Embryonic facial prominence (tissue), 1 donor: Measurements from ENCODE around the gene RBM33.
"Not testable (repeated sequence)": the region's sequence is repeated elsewhere in the genome, so short reads cannot be mapped to it uniquely, and the experiment has no call there.

ENCODE experiments used
- DNase-seq: peaks from one replicate; pipeline ENCODE4 v3.0.0-alpha.2; 2016; ENCODE audit errors: extremely low spot score

The RBM33 gene

DNA sequence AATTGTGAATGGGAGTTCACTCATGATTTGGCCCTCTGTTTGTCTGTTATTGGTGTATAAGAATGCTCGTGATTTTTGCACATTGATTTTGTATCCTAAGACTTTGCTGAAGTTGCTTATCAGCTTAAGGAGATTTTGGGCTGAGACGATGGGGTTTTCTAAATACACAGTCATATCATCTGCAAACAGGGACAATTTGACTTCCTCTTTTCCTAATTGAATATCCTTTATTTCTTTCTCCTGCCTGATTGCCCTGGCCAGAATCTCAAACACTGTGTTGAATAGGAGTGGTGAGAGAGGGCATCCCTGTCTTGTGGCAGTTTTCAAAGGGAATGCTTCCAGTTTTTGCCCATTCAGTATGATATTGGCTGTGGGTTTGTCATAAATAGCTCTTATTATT lies 43.8 kb downstream of the RBM33 start:
- not testable (repeated sequence) for DNase-seq

GRCh38 chr7:155690655-155691054 lies 46.2 kb downstream of the RBM33 start:
- not testable (repeated sequence) for DNase-seq

DNA sequence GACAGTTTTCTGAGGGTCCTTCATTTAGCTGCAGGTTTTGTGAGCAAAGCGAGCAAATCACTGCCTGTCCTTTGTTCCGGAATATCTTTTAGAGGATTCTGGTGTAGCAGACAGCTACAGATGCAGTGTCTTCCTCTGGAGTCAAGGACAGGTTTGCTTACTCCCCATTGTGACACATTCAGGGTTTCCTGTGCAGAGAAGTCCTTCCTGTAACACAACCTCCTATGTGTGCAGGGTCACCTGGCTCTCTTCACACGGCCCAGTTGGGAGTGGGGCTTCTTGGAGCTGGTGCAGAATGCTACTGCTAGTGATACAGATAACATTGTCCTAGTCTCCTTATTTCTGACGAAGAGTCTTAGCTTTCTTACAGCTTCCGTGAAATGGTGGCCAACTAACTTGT lies 47.9 kb downstream of the RBM33 start:
- no peak for DNase-seq

DNA sequence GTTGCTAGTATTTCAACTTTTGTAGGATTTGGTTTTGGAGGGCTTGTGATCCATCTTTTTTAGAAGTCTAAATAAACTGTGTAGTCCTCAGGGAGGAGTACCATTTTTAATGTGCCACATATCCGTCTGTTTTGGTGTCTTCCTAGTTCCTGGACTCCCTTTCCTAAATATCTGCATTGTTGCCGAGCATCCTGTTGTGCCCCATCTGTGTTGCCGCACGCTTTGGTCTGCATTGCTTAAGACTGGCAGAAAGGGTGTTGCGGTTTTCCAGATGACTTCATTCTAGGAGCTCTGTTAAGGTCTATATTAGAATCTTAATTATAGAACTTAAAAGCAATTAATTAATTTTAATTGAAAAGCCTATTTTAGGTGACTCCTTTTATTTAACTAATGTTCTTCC lies 49.4 kb downstream of the RBM33 start:
- DNase-seq: no peak

GRCh38 chr7:155694851-155695250 lies 50.4 kb downstream of the RBM33 start:
- no peak for DNase-seq

DNA sequence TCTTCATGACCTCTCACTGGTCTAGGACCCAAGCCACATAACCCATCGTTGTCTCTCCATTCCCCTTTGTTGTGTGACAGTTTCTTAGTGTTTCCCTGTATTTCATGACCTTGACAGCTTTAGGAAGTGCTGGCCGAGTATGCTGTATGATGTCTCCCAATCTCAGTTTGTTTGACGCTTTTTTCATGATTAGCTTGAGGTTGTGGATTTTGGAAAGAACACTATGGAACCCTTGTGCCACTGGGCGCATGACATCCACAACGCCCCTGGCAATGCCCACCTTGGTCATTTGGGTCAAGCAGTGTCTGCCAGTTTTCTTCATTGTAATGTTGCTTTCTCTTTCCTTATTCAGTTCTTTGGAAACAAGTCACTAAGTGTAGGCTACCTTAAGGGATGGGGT lies 52.3 kb downstream of the RBM33 start:
- no peak for DNase-seq

- no peak for DNase-seq
Measured at GRCh38 chr7:155698633-155699032, 54.2 kb downstream of the RBM33 start.

DNA sequence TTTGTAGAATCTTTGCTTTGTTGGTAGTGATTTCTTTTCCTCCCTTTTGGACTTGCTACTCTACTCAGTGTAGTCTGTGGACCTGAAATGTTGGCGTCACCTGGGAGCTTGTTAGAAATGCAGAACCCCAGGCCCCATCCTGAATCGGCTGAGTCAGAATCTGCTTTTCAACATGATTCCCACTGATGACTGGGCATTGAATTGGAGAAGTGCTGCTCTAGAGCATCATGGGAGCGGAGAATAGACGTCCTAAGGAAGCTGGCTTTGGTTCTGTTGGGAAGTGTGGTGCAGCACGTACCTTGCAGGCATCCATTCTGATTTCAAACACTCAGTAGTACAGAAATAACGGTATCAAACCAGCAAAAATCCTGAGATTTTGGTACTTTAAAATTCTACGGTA lies 54.7 kb downstream of the RBM33 start:
- DNase-seq: no peak

DNA sequence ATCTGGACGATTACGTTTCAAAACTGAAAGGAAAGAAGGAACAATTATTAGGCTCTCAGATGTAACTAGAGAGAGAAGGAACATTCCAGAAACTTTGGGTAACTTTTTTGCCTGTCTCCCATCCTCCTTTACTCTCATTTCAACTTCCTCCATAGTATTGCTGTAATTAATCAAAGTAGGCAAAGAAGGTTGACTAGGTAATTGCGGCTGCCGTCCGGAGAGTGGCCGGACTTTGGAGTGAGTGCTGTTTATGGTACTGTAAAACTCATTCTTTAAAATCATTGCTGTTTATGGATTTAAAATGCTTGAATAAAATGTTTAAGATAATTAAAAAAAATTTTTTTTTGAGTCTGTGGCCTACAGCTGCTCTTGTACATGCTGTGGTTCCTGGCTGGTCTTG lies 56.4 kb downstream of the RBM33 start:
- no peak for DNase-seq

DNA sequence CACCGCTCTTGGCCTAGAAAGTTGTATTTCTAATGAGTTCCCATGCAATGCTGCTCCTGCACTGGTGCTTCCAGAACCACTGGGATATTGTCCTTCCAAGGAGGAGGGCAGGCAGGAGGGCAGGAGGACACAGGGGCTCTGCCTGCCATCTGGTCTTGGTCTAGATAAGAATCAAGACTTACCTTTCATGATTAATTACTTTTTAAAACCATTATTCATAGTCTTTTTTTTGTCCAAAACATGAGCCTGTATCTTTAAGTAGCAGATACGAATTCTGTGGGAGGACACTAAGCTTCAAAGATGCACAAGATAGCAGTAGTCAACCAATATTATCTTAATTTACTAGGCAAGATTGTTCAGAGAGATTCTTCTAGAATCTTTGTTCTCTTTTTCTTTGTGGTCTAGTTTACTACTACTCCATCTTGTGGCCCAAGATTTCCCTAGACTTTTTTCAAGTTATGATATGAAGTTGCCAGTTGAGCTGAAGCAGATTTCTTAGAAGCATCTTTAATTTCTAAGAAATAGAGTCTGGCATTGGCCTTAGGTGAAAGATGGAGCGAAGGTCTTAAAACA lies 57.6 kb downstream of the RBM33 start:
- DNase-seq: no peak

GRCh38 chr7:155702616-155703015 lies 58.2 kb downstream of the RBM33 start:
- DNase-seq: no peak

- no peak for DNase-seq
Measured at GRCh38 chr7:155705623-155706360, 61.3 kb downstream of the RBM33 start.

DNA sequence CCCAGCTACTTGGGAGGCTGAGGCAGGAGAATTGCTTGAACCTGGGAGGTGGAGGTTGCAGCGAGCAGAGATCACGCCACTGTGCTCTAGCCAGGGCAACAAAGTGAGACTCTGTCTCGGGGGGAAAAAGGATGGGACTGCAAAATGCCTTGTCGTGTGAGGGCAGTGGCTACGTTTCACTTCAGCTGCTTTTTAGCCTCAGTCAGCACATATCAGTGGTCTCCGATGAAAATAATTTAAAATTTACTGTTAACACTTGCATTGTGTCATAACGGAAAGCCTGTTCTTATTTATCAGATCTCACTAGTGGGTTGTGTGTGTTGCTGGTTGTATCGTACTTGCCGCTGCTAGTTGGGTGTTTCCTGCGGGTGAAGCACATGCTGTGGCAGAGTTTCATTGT lies 61.9 kb downstream of the RBM33 start:
- no peak for DNase-seq

DNA sequence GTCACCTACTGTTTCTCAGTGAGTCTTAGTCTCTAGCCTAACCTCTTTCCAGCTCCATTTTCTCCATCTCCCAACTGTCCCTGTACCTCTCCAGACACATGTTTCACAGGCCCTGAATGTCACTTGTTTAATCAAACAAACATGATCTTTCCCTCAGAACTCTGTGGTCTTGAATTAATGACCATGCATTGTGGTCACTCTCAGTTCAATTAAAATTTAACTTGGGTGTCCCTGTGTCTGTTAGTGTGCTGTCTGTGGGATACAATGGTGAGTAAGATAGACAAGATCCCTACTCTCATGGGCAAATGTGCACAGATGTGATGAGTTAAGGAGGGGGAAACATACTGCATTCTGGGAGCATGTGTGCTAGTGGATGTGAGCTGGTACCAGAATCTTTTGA lies 65.0 kb downstream of the RBM33 start:
- DNase-seq: no peak

GRCh38 chr7:155710031-155710430 lies 65.6 kb downstream of the RBM33 start:
- DNase-seq: no peak

DNA sequence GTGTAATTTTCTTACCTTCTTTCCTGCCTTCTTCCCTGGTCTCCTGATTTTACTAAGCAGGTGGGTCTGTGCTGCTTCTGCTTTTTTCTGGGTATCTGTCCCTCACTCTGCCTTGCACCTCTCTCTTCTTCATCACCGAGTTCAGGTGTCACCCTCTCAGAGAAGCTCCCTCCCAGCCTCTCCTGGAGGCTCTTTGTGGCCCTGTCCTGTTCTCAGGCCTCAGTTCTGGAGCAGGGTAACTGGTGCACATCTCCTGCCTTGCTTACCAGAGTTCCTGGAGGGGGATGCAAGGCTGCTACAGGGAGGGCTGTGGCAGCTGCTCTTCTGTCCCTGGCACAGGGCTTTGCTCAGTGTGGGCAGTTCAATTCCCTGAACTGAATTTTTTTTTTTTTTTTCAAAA lies 66.1 kb downstream of the RBM33 start:
- no peak for DNase-seq

DNA sequence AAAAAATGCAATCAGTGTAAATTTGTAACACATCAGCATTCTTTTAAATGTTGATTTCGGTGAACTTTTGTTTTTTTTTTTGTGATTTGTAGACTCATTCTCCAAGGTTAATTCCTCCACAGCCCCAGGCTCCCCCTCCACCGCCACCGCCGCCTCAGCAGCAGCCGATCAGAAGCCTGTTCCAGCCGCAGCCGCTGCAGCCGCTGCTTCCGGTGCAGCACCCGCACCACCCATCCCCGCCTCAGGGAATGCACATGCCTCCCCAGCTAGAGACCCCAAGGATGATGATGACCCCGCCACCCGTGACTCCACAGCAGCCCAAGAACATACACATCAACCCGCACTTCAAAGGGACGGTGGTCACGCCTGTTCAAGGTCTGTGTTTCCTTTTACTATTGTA lies 66.6 kb downstream of the RBM33 start:
- DNase-seq: no peak

DNA sequence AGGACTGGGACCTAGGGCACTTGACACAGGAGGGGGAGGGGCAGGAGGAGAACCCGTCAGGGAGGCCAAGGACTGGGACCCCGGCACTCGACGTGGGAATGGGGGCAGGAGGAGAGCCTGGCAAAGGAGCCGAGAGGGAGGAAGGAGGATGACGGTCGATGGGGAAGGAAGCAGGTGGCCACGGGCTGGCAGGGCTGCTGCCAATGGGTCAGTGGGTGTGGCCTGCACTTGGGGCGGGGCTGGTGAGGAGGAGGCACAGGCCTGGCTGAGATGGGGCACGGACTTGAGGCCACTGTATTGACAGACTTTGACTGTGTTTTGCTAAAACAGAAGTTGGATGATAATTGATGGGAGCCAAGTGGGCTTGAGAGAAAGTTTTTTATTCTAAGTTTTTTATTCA lies 68.9 kb downstream of the RBM33 start:
- DNase-seq: no peak

GRCh38 chr7:155714702-155715101 lies 70.2 kb downstream of the RBM33 start:
- no peak for DNase-seq

- DNase-seq: no peak
Measured at GRCh38 chr7:155715111-155715805, 70.8 kb downstream of the RBM33 start.

DNA sequence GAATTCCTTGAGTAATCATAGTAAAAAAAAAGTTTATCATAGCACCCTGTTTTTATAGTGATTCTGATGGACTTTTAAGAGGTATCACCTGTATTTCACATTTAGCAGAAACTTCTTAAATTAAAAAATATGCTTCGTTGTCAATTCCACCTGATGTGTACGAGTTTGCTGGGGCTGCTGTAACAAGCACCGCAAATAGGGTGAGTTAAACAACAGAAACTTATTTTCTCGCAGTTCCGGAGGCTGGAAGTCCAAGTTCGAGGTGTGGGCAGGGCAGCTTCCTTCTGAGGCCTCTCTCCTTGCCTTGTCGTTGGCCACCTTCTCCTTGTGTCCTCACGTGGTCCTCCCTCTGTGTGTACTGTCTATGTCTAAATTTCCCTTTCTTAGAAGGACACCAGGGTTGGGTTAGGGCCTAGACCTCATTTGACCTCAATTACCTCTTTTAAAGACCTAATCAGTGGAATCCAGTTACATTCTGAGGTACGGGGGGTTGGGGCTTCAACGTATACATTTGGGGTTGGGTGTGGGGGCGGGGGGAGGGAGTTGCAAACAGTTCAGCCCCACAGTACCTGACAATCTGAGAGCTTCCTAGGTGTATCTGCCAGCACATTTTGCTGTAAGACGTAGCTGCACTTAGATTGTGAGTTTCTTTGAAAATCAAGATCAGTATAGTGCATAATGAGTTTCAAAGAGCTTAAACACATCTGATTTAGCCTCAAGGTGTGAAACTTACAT lies 72.7 kb downstream of the RBM33 start:
- no peak for DNase-seq

- no peak for DNase-seq
Measured at GRCh38 chr7:155721056-155721455, 76.6 kb downstream of the RBM33 start.

DNA sequence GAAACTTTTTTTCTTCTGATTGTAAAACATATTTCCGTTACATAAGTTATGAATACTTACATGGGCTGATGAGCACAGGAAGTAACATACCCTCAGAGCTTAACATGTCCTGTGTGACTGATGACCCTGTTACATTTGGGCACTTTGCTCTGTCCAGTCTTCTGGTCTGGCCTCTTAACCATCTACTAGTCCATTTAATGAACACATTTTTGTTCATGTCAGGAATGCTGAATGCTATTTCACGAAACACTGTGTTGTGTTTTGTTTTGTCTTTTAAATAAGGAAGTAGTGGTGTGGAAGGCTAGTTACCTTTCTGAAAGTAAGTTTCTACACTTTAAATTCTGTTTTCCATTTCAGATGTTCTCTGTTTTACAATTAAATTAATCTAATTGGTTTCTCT lies 77.7 kb downstream of the RBM33 start:
- DNase-seq: no peak
